Measurements from ENCODE around the gene TRIM17.

DNA sequence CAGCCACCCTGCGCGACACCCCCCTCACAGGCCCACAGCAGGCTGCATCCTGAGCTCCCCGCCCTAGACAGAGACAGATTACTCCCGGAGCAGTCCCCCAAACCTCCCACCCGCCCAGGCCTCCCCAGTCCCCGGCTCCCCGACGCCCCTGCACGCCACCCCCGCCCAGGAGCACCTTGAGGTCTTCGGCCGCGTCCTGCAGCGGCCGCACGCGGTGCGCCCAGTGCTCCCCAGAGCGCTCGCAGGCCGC, 10.8 kb downstream of the TRIM17 start:
- TF ChIP-seq, protein P1, sequence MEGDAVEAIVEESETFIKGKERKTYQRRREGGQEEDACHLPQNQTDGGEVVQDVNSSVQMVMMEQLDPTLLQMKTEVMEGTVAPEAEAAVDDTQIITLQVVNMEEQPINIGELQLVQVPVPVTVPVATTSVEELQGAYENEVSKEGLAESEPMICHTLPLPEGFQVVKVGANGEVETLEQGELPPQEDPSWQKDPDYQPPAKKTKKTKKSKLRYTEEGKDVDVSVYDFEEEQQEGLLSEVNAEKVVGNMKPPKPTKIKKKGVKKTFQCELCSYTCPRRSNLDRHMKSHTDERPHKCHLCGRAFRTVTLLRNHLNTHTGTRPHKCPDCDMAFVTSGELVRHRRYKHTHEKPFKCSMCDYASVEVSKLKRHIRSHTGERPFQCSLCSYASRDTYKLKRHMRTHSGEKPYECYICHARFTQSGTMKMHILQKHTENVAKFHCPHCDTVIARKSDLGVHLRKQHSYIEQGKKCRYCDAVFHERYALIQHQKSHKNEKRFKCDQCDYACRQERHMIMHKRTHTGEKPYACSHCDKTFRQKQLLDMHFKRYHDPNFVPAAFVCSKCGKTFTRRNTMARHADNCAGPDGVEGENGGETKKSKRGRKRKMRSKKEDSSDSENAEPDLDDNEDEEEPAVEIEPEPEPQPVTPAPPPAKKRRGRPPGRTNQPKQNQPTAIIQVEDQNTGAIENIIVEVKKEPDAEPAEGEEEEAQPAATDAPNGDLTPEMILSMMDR (conservative IDR thresholded peaks at IDR 0.05 in 1 of 2, IDR thresholded peaks at IDR 0.05 in 1 of 2; ENCODE audit: low read depth in 1 of 2, low read length in 2 of 2), result no peak
- no peak for TF ChIP-seq EZH2 (IDR thresholded peaks at IDR 0.05; ENCODE audit: low read length, missing control alignments)
